Choroid plexus epithelial cell (primary cell): ENCODE data around the gene INO80D.
"Not testable (repeated sequence)": the region's sequence is repeated elsewhere in the genome, so short reads cannot be mapped to it uniquely, and the experiment has no call there.

Source experiments
- DNase-seq: peaks from one replicate; pipeline ENCODE4 v3.0.0-alpha.2; 2010; ENCODE audit warnings: low read depth
- H3K4me3 ChIP-seq: 2 replicates; pipeline ENCODE4 v1.5.1; 2011; ENCODE audit warnings: low read depth, mild to moderate bottlenecking, control low read depth, low read length, moderate library complexity
- CTCF ChIP-seq: conservative IDR thresholded peaks from 2 replicates; pipeline ENCODE4 v1.5.1; 2011; ENCODE audit warnings: low read depth, mild to moderate bottlenecking, control low read depth, inconsistent platforms, low read length, moderate library complexity

Gene INO80D

GRCh38 chr2:205990104-205990503 lies 95.9 kb downstream of the INO80D start:
- H3K4me3 ChIP-seq: no peak overlapping the region
- DNase-seq: no peak
- TF ChIP-seq CTCF: no peak

GRCh38 chr2:205989271-205990071 lies 96.5 kb downstream of the INO80D start:
- no peak overlapping the region for H3K4me3 ChIP-seq
- DNase-seq: no peak
- TF ChIP-seq CTCF: no peak

GRCh38 chr2:205988681-205989080 lies 97.3 kb downstream of the INO80D start:
- not testable (repeated sequence) for DNase-seq, H3K4me3 ChIP-seq

GRCh38 chr2:205988274-205988673 lies 97.7 kb downstream of the INO80D start:
- TF ChIP-seq CTCF: no peak
- DNase-seq: no peak
- no peak overlapping the region for H3K4me3 ChIP-seq

- H3K4me3 ChIP-seq, DNase-seq: not testable (repeated sequence)
These were observed 99.6 kb downstream of the INO80D start for GRCh38 chr2:205986334-205986733.

- DNase-seq: no peak
- no peak overlapping the region for H3K4me3 ChIP-seq
- TF ChIP-seq CTCF: no peak
These were observed 101.6 kb downstream of the INO80D start for GRCh38 chr2:205984381-205984780.

- TF ChIP-seq CTCF: no peak
- no peak for DNase-seq
- H3K4me3 ChIP-seq: no peak overlapping the region
These were observed 103.1 kb downstream of the INO80D start for GRCh38 chr2:205982776-205983327.

- DNase-seq, H3K4me3 ChIP-seq: not testable (repeated sequence)
These were observed 107.2 kb downstream of the INO80D start for GRCh38 chr2:205978728-205979127.

GRCh38 chr2:205977699-205978098 lies 108.3 kb downstream of the INO80D start:
- DNase-seq, H3K4me3 ChIP-seq: not testable (repeated sequence)

GRCh38 chr2:205976934-205977659 lies 108.9 kb downstream of the INO80D start:
- not testable (repeated sequence) for H3K4me3 ChIP-seq, DNase-seq
